ENCODE results near the gene RNU6-9.
"Not testable (repeated sequence)": the region's sequence is repeated elsewhere in the genome, so short reads cannot be mapped to it uniquely, and the experiment has no call there.

RNU6-9 gene

GRCh38 chr19:888581-889385, 4.5 kb upstream of the RNU6-9 start:
- no peak for TF ChIP-seq CTCF (IDR thresholded peaks at IDR 0.05; ENCODE audit: low read length, missing control alignments)
- DNase-seq (ENCODE audit: low read depth), result no peak
- H3K4me3 ChIP-seq (replicated peaks; ENCODE audit: low read depth, low read length), result no peak overlapping the region

GRCh38 chr19:889662-890295, 3.5 kb upstream of the RNU6-9 start:
- no peak overlapping the region for H3K4me3 ChIP-seq (replicated peaks; ENCODE audit: low read depth, low read length)
- TF ChIP-seq CTCF (IDR thresholded peaks at IDR 0.05; ENCODE audit: low read length, missing control alignments), result no peak
- no peak for DNase-seq (ENCODE audit: low read depth)

- H3K4me3 ChIP-seq (replicated peaks; ENCODE audit: low read depth, low read length), result no peak overlapping the region
- no peak for DNase-seq (ENCODE audit: low read depth)
- TF ChIP-seq CTCF (IDR thresholded peaks at IDR 0.05; ENCODE audit: low read length, missing control alignments), result no peak
Measured at GRCh38 chr19:890831-891230, 2.5 kb upstream of the RNU6-9 start.

GRCh38 chr19:891421-892200, 1.7 kb upstream of the RNU6-9 start:
- H3K4me3 ChIP-seq (replicated peaks; ENCODE audit: low read depth, low read length), result peak overlapping the region; percentile 79
- DNase-seq (ENCODE audit: low read depth), result not testable (repeated sequence)

- H3K4me3 ChIP-seq (replicated peaks; ENCODE audit: low read depth, low read length), result peak overlapping the region; percentile 79
- no peak for TF ChIP-seq CTCF (IDR thresholded peaks at IDR 0.05; ENCODE audit: low read length, missing control alignments)
- no peak for DNase-seq (ENCODE audit: low read depth)
Measured at GRCh38 chr19:892243-892893, 916 bp upstream of the RNU6-9 start.

- TF ChIP-seq CTCF (IDR thresholded peaks at IDR 0.05; ENCODE audit: low read length, missing control alignments), result no peak
- H3K4me3 ChIP-seq (replicated peaks; ENCODE audit: low read depth, low read length), result no peak overlapping the region
- DNase-seq (ENCODE audit: low read depth), result no peak
Measured at GRCh38 chr19:896434-896833, 3.1 kb downstream of the RNU6-9 start.

- H3K4me3 ChIP-seq (replicated peaks; ENCODE audit: low read depth, low read length), result no peak overlapping the region
Measured at GRCh38 chr19:896999-897398, 3.7 kb downstream of the RNU6-9 start.

More at GRCh38 chr19:896999-897398, 3.7 kb downstream of the RNU6-9 start:
- no peak for TF ChIP-seq CTCF (IDR thresholded peaks at IDR 0.05; ENCODE audit: low read length, missing control alignments)
- no peak for DNase-seq (ENCODE audit: low read depth)

Measured in fibroblast of pulmonary artery (primary cell).